Measurements from ENCODE around the gene MAML3. TPM values are rescaled to one million over a fixed set of nuclear protein-coding genes. Genes with fewer than 3 reads are reported as not detected.

Gene MAML3
- total and polyA plus RNA-seq, 2 of the 13 experiments (the other 11 are each of a cell fraction or from before 2014, with no cell fraction given), result 0.05 to 0.13 TPM

DNA sequence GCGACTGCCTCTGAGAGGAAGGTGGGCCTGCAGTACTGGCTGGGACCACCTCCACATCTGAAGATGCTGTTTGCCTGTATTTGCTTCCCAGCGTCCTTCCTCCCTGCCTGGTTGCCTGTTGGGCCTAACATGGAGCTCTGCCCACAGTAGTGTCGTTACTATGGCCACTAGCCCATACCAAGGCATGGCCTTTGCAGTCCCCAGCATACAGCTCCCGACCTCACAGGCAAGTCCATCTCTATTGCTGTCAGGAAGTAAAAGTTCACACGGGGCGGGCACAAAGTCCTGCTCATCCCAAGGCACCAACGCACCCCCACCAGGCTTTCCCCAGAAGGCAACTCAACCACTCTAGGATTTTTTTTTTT is 71.6 kb downstream of the MAML3 start:
- no peaks in the 10 kb centered on the region for H4K20me1 ChIP-seq (ENCODE audit: insufficient read depth, low read length)
- no peak overlapping the region for H3K4me3 ChIP-seq (replicated peaks in 1 of 3; ENCODE audit: insufficient read depth in 1 of 3, low read depth in 2 of 3, low read length in 3 of 3)
- no peak overlapping the region for H2AFZ ChIP-seq (ENCODE audit: low read length)
- intact Hi-C loops (cut with micrococcal nuclease; ENCODE audit: unreplicated experiment), result no loop called here
- H3K27ac ChIP-seq (ENCODE audit: extremely low read length, insufficient read depth, low read length), result no peak overlapping the region
- no peak overlapping the region for H3K9ac ChIP-seq (ENCODE audit: insufficient read depth, low read depth, low read length)
- peaks cover 3 to 23% of the 10 kb centered on the region in 2 experiments; a peak in 3 of 5 replicates for H3K27me3 ChIP-seq (ENCODE audit: control insufficient read depth in 1 of 2, insufficient read depth in 2 of 2, low read length in 2 of 2)
- no TSS peak for BruUV-seq (replicated peaks)
- no peaks in the 10 kb centered on the region for H3K36me3 ChIP-seq (replicated peaks in 1 of 2; ENCODE audit: control insufficient read depth in 1 of 2, insufficient read depth in 2 of 2, low read length in 2 of 2)
- ATAC-seq, result no peak
- 8% methylated on average over 5 of the region's 7 CpGs for WGBS (ENCODE audit: low lambda C conversion rate)
- in situ Hi-C loops (cut with HindIII; ENCODE audit: extremely low pct_ligation_motif_present, low pct_unique_long_range_greater_than_20kb), result no loop called here
- no peaks in the 10 kb centered on the region for H3K79me2 ChIP-seq (ENCODE audit: insufficient read depth, low read length)
- H3K4me2 ChIP-seq (ENCODE audit: low read depth, low read length), result no peak overlapping the region
- POLR2A ChIA-PET, result no interaction called here
- FAIRE-seq, result no peak
- TF ChIP-seq ELF3 (CRISPR knock-in tag; IDR thresholded peaks at IDR 0.05), result no peak
- TF ChIP-seq ERF (CRISPR knock-in tag; IDR thresholded peaks at IDR 0.05), result no peak
- no peak for TF ChIP-seq TMF1 (CRISPR knock-in tag; IDR thresholded peaks at IDR 0.05; ENCODE audit: low read depth)
- no peak for TF ChIP-seq PRMT3 (CRISPR knock-in tag; IDR thresholded peaks at IDR 0.05; ENCODE audit: borderline replicate concordance, low read depth)
- no peak for TF ChIP-seq ZBTB8A (CRISPR knock-in tag; IDR thresholded peaks at IDR 0.05; ENCODE audit: borderline replicate concordance, low read depth)
- no peak for TF ChIP-seq TRIM24 (CRISPR knock-in tag; IDR thresholded peaks at IDR 0.05)
- DNase-seq (ENCODE audit: low spot score), result no peak
- CTCF ChIA-PET (ENCODE audit: low intra/inter-chr PET ratio, low total read pairs), result no interaction called here
- H3K9me3 ChIP-seq (ENCODE audit: low read length), result no peaks in the 10 kb centered on the region
- H3K4me1 ChIP-seq (ENCODE audit: insufficient read depth, low read length), result peaks cover 12% of the 10 kb centered on the region

DNA sequence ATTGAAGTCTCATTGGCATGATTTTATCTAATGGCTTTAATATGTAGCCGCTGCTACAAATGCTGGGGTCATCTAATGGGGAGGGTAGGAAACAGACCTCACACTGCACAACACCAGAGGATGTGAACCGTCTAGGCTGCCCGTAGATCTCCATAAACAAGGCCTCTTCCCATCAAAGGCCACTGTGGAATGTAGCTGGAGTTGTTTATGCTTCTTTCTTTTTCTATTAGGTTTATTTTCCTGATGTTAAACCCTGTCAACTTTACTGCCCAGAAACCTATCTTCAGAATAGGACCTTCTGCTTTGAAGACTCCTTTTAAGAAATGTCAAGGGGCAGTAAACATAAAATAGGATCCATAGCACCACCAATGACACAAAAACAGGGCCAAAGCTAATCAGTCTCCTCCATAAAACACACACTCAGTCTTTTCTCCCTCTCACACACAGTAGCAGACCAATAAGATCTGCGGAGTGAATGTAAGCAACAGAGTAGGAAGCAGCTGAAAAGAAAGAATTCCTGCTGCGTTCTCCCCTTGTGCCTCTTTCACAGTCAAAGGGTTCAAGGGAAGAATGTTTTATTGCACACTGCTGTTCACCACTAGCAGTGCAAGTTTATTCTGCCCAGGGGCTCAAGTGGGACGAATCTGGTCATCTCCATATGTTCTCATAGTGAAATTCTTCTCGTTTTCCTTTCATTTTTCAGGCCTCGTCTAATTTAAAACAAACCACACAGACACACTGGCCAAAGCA is 72.2 kb downstream of the MAML3 start:
- WGBS (ENCODE audit: low lambda C conversion rate), result 54% methylated on average over 8 of the region's 8 CpGs
- no peaks in the 10 kb centered on the region for H3K36me3 ChIP-seq (replicated peaks in 1 of 2; ENCODE audit: control insufficient read depth in 1 of 2, insufficient read depth in 2 of 2, low read length in 2 of 2)
- peaks cover 3 to 23% of the 10 kb centered on the region in 2 experiments; a peak in 3 of 5 replicates for H3K27me3 ChIP-seq (ENCODE audit: control insufficient read depth in 1 of 2, insufficient read depth in 2 of 2, low read length in 2 of 2)
- CTCF ChIA-PET (ENCODE audit: low intra/inter-chr PET ratio, low total read pairs), result no interaction called here
- H3K4me2 ChIP-seq (ENCODE audit: low read depth, low read length), result no peak overlapping the region
- intact Hi-C loops (cut with micrococcal nuclease; ENCODE audit: unreplicated experiment) (no loop called here), in situ Hi-C loops (cut with HindIII; ENCODE audit: extremely low pct_ligation_motif_present, low pct_unique_long_range_greater_than_20kb) (no loop called here)
- no peak overlapping the region for H3K27ac ChIP-seq (ENCODE audit: extremely low read length, insufficient read depth, low read length)
- H4K20me1 ChIP-seq (ENCODE audit: insufficient read depth, low read length), result no peaks in the 10 kb centered on the region
- DNase-seq (ENCODE audit: low spot score), result no peak
- no peak overlapping the region for H3K4me3 ChIP-seq (replicated peaks in 1 of 3; ENCODE audit: insufficient read depth in 1 of 3, low read depth in 2 of 3, low read length in 3 of 3)
- no peak overlapping the region for H3K9ac ChIP-seq (ENCODE audit: insufficient read depth, low read depth, low read length)
- FAIRE-seq, result no peak
- POLR2A ChIA-PET, result no interaction called here
- no peaks in the 10 kb centered on the region for H3K79me2 ChIP-seq (ENCODE audit: insufficient read depth, low read length)
- H3K9me3 ChIP-seq (ENCODE audit: low read length), result no peaks in the 10 kb centered on the region
- no peak overlapping the region for H2AFZ ChIP-seq (ENCODE audit: low read length)
- no peak for ATAC-seq
- peaks cover 12% of the 10 kb centered on the region for H3K4me1 ChIP-seq (ENCODE audit: insufficient read depth, low read length)
- no TSS peak for BruUV-seq (replicated peaks)
- no peak for TF ChIP-seq BCL6 (CRISPR knock-in tag; IDR thresholded peaks at IDR 0.05)
- TF ChIP-seq, protein P1, sequence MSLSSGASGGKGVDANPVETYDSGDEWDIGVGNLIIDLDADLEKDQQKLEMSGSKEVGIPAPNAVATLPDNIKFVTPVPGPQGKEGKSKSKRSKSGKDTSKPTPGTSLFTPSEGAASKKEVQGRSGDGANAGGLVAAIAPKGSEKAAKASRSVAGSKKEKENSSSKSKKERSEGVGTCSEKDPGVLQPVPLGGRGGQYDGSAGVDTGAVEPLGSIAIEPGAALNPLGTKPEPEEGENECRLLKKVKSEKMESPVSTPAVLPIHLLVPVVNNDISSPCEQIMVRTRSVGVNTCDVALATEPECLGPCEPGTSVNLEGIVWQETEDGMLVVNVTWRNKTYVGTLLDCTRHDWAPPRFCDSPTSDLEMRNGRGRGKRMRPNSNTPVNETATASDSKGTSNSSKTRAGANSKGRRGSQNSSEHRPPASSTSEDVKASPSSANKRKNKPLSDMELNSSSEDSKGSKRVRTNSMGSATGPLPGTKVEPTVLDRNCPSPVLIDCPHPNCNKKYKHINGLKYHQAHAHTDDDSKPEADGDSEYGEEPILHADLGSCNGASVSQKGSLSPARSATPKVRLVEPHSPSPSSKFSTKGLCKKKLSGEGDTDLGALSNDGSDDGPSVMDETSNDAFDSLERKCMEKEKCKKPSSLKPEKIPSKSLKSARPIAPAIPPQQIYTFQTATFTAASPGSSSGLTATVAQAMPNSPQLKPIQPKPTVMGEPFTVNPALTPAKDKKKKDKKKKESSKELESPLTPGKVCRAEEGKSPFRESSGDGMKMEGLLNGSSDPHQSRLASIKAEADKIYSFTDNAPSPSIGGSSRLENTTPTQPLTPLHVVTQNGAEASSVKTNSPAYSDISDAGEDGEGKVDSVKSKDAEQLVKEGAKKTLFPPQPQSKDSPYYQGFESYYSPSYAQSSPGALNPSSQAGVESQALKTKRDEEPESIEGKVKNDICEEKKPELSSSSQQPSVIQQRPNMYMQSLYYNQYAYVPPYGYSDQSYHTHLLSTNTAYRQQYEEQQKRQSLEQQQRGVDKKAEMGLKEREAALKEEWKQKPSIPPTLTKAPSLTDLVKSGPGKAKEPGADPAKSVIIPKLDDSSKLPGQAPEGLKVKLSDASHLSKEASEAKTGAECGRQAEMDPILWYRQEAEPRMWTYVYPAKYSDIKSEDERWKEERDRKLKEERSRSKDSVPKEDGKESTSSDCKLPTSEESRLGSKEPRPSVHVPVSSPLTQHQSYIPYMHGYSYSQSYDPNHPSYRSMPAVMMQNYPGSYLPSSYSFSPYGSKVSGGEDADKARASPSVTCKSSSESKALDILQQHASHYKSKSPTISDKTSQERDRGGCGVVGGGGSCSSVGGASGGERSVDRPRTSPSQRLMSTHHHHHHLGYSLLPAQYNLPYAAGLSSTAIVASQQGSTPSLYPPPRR (CRISPR knock-in tag; IDR thresholded peaks at IDR 0.05; ENCODE audit: borderline replicate concordance), result no peak
- TF ChIP-seq, protein P2, sequence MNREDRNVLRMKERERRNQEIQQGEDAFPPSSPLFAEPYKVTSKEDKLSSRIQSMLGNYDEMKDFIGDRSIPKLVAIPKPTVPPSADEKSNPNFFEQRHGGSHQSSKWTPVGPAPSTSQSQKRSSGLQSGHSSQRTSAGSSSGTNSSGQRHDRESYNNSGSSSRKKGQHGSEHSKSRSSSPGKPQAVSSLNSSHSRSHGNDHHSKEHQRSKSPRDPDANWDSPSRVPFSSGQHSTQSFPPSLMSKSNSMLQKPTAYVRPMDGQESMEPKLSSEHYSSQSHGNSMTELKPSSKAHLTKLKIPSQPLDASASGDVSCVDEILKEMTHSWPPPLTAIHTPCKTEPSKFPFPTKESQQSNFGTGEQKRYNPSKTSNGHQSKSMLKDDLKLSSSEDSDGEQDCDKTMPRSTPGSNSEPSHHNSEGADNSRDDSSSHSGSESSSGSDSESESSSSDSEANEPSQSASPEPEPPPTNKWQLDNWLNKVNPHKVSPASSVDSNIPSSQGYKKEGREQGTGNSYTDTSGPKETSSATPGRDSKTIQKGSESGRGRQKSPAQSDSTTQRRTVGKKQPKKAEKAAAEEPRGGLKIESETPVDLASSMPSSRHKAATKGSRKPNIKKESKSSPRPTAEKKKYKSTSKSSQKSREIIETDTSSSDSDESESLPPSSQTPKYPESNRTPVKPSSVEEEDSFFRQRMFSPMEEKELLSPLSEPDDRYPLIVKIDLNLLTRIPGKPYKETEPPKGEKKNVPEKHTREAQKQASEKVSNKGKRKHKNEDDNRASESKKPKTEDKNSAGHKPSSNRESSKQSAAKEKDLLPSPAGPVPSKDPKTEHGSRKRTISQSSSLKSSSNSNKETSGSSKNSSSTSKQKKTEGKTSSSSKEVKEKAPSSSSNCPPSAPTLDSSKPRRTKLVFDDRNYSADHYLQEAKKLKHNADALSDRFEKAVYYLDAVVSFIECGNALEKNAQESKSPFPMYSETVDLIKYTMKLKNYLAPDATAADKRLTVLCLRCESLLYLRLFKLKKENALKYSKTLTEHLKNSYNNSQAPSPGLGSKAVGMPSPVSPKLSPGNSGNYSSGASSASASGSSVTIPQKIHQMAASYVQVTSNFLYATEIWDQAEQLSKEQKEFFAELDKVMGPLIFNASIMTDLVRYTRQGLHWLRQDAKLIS (CRISPR knock-in tag; IDR thresholded peaks at IDR 0.05), result no peak

Data from HepG2 (cell line).